ENCODE data around the gene LTBP2. TPM values are rescaled to one million over a fixed set of nuclear protein-coding genes. Genes with fewer than 3 reads are reported as not detected.

LTBP2 gene
- total RNA-seq, 3 donors from 2014 or later (not counting 1 experiment from before 2014, with no cell fraction given) = 2.1 to 3.7 (median 3.0) TPM

DNA sequence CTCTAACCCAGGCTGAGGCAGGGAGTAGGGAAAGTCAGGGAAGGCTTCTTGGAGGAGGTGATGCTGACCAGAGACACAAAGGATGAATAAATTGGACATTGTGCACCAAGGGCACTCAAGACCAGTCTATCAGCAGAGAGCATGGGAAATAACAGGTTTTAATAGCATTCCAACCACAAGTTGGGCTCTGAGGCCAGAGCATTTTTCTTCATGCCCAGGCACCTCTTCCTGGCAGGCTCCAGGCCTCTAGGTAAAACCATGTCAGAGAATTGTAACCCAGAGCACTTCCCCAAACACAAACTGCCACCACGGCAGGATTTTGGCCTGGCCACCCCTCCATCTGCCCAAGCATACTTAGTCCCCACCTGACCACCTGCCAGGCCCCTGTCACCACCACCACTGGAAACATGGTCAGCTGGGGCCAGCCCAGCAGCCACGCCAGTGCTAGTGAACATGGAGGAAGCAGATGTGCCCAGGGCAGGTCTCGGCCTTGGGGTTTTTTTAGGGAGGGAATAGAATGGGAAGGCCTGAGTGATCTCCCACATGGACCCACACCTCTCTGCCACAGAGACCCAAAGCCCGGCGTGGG lies 22.7 kb downstream of the LTBP2 start:
- H3K4me3 Mint-ChIP-seq = no peak overlapping the region
- ATAC-seq (no peak), DNase-seq (no peak)
- H3K9me3 Mint-ChIP-seq = no peaks in the 10 kb centered on the region
- H3K4me3 ChIP-seq (ENCODE audit: low read length) = no peak overlapping the region
- no peak overlapping the region for H3K27ac ChIP-seq (ENCODE audit: low read length)
- no peaks in the 10 kb centered on the region for H3K36me3 ChIP-seq (ENCODE audit: control insufficient read depth, insufficient read depth, low read length)
- H3K27me3 Mint-ChIP-seq (ENCODE audit: low read depth in 2 of 2) = peaks cover 29 to 64% of the 10 kb centered on the region in 2 donors
- no peaks in the 10 kb centered on the region for H3K4me1 Mint-ChIP-seq
- H3K27me3 ChIP-seq (ENCODE audit: control insufficient read depth, insufficient read depth, low read length) = no peaks in the 10 kb centered on the region
- WGBS (ENCODE audit: insufficient coverage) = 94% methylated on average over 4 of the region's 5 CpGs
- peaks cover 7% of the 10 kb centered on the region for H3K4me1 ChIP-seq (ENCODE audit: control insufficient read depth, insufficient read depth, low read length)
- H3K27ac Mint-ChIP-seq = no peak overlapping the region
- H3K36me3 Mint-ChIP-seq = no peaks in the 10 kb centered on the region
- TF ChIP-seq, protein P1, sequence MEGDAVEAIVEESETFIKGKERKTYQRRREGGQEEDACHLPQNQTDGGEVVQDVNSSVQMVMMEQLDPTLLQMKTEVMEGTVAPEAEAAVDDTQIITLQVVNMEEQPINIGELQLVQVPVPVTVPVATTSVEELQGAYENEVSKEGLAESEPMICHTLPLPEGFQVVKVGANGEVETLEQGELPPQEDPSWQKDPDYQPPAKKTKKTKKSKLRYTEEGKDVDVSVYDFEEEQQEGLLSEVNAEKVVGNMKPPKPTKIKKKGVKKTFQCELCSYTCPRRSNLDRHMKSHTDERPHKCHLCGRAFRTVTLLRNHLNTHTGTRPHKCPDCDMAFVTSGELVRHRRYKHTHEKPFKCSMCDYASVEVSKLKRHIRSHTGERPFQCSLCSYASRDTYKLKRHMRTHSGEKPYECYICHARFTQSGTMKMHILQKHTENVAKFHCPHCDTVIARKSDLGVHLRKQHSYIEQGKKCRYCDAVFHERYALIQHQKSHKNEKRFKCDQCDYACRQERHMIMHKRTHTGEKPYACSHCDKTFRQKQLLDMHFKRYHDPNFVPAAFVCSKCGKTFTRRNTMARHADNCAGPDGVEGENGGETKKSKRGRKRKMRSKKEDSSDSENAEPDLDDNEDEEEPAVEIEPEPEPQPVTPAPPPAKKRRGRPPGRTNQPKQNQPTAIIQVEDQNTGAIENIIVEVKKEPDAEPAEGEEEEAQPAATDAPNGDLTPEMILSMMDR (IDR thresholded peaks at IDR 0.05) = no peak
- intact Hi-C loops (cut with micrococcal nuclease) = no loop called here
- H3K9me3 ChIP-seq (ENCODE audit: control insufficient read depth, insufficient read depth, low read length) = no peaks in the 10 kb centered on the region

DNA sequence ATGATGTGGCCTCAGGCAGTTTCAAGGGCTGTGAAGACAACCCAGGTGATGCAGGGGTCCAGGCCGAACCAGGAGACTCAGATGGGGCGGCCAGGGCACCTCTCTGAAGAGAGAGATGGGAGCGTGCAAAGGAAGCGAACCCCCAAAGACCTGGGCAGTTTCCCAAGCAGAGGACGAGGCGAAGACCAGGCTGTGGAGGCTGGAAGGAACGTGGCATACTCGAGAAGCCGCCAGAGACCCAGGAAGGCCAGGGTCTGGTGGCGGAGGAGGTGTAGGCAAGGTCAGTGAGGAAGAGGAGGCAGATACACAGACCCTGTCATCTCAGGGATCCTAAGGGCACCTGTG lies 24.7 kb downstream of the LTBP2 start:
- no peaks in the 10 kb centered on the region for H3K4me1 Mint-ChIP-seq
- Histone ChIP-seq H3K27ac (ENCODE audit: low read length) (no peak overlapping the region), H3K9me3 (ENCODE audit: control insufficient read depth, insufficient read depth, low read length) (no peaks in the 10 kb centered on the region), H3K36me3 (ENCODE audit: control insufficient read depth, insufficient read depth, low read length) (no peaks in the 10 kb centered on the region), H3K4me1 (ENCODE audit: control insufficient read depth, insufficient read depth, low read length) (no peaks in the 10 kb centered on the region), H3K27me3 (ENCODE audit: control insufficient read depth, insufficient read depth, low read length) (no peaks in the 10 kb centered on the region), H3K4me3 (ENCODE audit: low read length) (no peak overlapping the region)
- H3K36me3 Mint-ChIP-seq = no peaks in the 10 kb centered on the region
- H3K9me3 Mint-ChIP-seq = no peaks in the 10 kb centered on the region
- intact Hi-C loops (cut with micrococcal nuclease) = no loop called here
- H3K27me3 Mint-ChIP-seq (ENCODE audit: low read depth in 2 of 2) = peaks cover 44 to 73% of the 10 kb centered on the region in 2 donors
- no peak overlapping the region for H3K27ac Mint-ChIP-seq
- ATAC-seq (no peak), DNase-seq (no peak)
- 95% methylated on average over 10 of the region's 10 CpGs for WGBS (ENCODE audit: insufficient coverage)
- H3K4me3 Mint-ChIP-seq = no peak overlapping the region
- TF ChIP-seq, protein P1 (IDR thresholded peaks at IDR 0.05) = no peak

DNA sequence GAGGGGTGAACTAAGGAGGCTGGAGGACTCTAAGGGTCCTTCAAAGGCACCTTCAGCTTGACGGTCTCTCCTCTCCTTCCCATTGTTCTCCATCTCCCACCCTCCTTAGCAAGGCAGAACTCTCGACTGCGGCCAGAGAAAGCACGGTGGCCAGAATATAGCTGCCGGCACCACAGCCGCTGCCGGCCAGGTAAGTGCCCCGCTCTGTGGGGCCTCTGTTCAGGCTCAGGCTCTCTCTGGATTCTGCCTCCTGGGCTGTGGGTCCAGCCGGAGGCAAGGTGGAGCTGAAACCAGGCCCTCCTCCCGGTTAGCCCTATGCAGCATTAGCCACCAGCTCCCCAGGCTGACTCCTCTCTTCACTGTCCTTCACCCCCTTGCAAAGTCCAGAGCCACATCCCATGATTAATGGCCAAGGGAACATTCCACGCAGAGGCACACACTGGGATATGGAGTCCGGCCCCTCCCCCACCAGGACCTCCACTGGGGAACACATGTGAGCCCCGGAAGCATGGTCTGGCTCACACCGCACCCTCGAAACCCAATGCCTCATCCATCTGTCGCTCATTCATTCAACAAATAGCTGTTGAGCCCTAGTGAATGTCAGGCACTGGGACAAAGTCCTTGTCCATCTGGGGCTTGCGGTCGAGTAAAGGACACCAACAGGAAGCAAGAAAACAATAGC lies 25.2 kb downstream of the LTBP2 start:
- TF ChIP-seq, protein P1 (IDR thresholded peaks at IDR 0.05) = no peak
- no peaks in the 10 kb centered on the region for H3K9me3 Mint-ChIP-seq
- Histone ChIP-seq H3K4me3 (ENCODE audit: low read length) (no peak overlapping the region), H3K36me3 (ENCODE audit: control insufficient read depth, insufficient read depth, low read length) (no peaks in the 10 kb centered on the region), H3K4me1 (ENCODE audit: control insufficient read depth, insufficient read depth, low read length) (no peaks in the 10 kb centered on the region), H3K27me3 (ENCODE audit: control insufficient read depth, insufficient read depth, low read length) (no peaks in the 10 kb centered on the region), H3K9me3 (ENCODE audit: control insufficient read depth, insufficient read depth, low read length) (no peaks in the 10 kb centered on the region), H3K27ac (ENCODE audit: low read length) (no peak overlapping the region)
- DNase-seq (no peak), ATAC-seq (no peak)
- no peak overlapping the region for H3K4me3 Mint-ChIP-seq
- 94% methylated on average over 18 of the region's 18 CpGs for WGBS (ENCODE audit: insufficient coverage)
- no peaks in the 10 kb centered on the region for H3K36me3 Mint-ChIP-seq
- intact Hi-C loops (cut with micrococcal nuclease) = no loop called here
- H3K27me3 Mint-ChIP-seq (ENCODE audit: low read depth in 2 of 2) = peaks cover 47 to 76% of the 10 kb centered on the region in 2 donors
- no peak overlapping the region for H3K27ac Mint-ChIP-seq
- no peaks in the 10 kb centered on the region for H3K4me1 Mint-ChIP-seq
